Upper lobe of right lung (tissue), 1 donor: ENCODE results near the gene SMARCA2. TPM values are rescaled to one million over a fixed set of nuclear protein-coding genes. Genes with fewer than 3 reads are reported as not detected.

Experiments used
- ATAC-seq: fragments of 200-7000 bp; cut with Tn5 transposase; one replicate; pipeline ENCODE4 v1.9.1; 2020; ENCODE audit warnings: mild to moderate bottlenecking, moderate library complexity
- DNase-seq: peaks from one replicate; pipeline ENCODE4 v3.0.0-alpha.2; 2020
- H3K27ac ChIP-seq: fragments of 200-600 bp; one replicate; pipeline ENCODE4 v1.8.0; 2022
- H3K27me3 ChIP-seq: fragments of 200-600 bp; one replicate; pipeline ENCODE4 v1.8.0; 2022; ENCODE audit warnings: mild to moderate bottlenecking
- H3K36me3 ChIP-seq: fragments of 200-600 bp; one replicate; pipeline ENCODE4 v1.8.0; 2022
- H3K4me1 ChIP-seq: fragments of 200-600 bp; one replicate; pipeline ENCODE4 v1.8.0; 2022
- H3K4me3 ChIP-seq: fragments of 200-600 bp; one replicate; pipeline ENCODE4 v1.8.0; 2022; ENCODE audit warnings: mild to moderate bottlenecking
- H3K9me3 ChIP-seq: fragments of 200-600 bp; one replicate; pipeline ENCODE4 v1.8.0; 2022
- intact Hi-C: fragments of 100-400 bp; cut with DNase I; formaldehyde crosslinking; loops from one replicate; pipeline ENCODE4 v1.11.0; 2022
- total RNA-seq: library from RNA; stranded (reverse); fragmentation: NEBNext Ultra II Directional; extraction: Animal tissue kit (Norgen Biotek cat#: 25700); gene quantifications from one replicate; pipeline ENCODE4 v1.2.1, GENCODE V29; 2021
- TF ChIP-seq, protein P1 (sequence below): fragments of 200-600 bp; IDR thresholded peaks from one replicate; pipeline ENCODE4 v1.8.0; 2022; ENCODE audit warnings: antibody characterized with exemption
- donor health status: DM: no; HTN: yes; CAD: no; lungs with severe emphysema.

Gene SMARCA2
- total RNA-seq, 1 donor from 2014 or later = 147 TPM

DNA sequence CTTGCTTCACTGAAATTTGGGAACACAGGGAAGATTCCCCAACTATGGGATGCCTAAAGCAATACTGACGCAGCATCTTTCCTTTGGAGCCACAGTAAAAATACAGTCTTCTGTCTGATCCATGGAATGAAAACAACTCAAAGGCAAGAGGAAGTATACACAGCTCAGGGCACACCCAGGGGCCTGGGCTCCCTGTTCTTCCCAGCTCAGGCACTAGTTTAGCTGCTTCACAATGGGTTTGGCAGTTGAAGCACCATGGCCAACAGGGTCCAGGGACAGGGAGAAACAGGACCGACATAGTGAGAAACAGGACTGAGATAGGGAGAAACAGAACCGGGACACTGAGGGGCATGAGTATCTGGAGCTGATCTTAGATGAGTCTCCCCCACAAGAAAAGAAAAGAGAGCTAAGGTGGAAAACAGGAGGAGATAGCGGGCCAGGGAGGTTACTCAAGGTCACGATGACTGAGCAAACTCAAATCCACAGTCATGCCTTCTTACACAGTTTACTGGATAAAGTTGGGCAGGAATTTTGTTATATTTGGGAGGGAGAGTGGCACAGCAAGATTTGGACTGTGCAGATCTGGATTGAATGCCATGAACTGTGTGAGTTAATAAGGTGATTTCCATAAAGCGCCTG, 198.8 kb downstream of the SMARCA2 start:
- no peak overlapping the region for H3K4me3 ChIP-seq
- no peaks in the 10 kb centered on the region for H3K36me3 ChIP-seq
- no peaks in the 10 kb centered on the region for H3K27me3 ChIP-seq
- DNase-seq (no peak), ATAC-seq (peak; percentile 23)
- intact Hi-C loops = no loop called here
- H3K27ac ChIP-seq = no peak overlapping the region
- TF ChIP-seq, protein P1, sequence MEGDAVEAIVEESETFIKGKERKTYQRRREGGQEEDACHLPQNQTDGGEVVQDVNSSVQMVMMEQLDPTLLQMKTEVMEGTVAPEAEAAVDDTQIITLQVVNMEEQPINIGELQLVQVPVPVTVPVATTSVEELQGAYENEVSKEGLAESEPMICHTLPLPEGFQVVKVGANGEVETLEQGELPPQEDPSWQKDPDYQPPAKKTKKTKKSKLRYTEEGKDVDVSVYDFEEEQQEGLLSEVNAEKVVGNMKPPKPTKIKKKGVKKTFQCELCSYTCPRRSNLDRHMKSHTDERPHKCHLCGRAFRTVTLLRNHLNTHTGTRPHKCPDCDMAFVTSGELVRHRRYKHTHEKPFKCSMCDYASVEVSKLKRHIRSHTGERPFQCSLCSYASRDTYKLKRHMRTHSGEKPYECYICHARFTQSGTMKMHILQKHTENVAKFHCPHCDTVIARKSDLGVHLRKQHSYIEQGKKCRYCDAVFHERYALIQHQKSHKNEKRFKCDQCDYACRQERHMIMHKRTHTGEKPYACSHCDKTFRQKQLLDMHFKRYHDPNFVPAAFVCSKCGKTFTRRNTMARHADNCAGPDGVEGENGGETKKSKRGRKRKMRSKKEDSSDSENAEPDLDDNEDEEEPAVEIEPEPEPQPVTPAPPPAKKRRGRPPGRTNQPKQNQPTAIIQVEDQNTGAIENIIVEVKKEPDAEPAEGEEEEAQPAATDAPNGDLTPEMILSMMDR = no peak
- H3K9me3 ChIP-seq = no peaks in the 10 kb centered on the region
- H3K4me1 ChIP-seq = no peaks in the 10 kb centered on the region

GRCh38 chr9:2214707-2215106, 199.6 kb downstream of the SMARCA2 start:
- ATAC-seq (no peak), DNase-seq (no peak)
- Histone ChIP-seq H3K27ac (no peak overlapping the region), H3K4me3 (no peak overlapping the region), H3K9me3 (no peaks in the 10 kb centered on the region), H3K27me3 (no peaks in the 10 kb centered on the region), H3K36me3 (no peaks in the 10 kb centered on the region), H3K4me1 (no peaks in the 10 kb centered on the region)
- TF ChIP-seq, protein P1 = no peak
- intact Hi-C loops = no loop called here

DNA sequence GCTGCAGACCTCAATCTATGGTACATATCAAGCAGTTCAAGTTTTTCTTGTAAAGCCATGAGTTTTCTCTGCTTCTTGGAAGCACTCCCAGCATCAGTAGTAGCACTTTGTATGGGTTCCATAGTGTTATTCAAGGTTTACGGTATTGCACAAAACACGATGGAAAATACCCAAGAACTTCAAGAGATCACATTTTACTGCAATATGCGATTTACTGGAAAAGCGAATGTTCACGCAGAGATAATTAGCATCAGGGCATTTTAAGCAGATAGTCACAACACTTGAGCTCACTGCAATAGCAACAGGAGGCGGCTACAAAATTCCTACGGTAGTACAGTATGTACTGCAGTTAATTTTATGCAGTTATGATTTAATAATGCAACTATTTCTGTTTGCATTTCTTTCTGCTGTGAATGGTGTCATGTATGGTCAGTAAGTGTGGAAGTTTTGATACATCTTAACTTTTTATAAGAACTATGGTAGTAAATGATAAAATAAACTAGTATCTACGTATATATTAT, 200.8 kb downstream of the SMARCA2 start:
- ATAC-seq (no peak), DNase-seq (no peak)
- Histone ChIP-seq H3K4me1 (no peaks in the 10 kb centered on the region), H3K36me3 (no peaks in the 10 kb centered on the region), H3K4me3 (no peak overlapping the region), H3K9me3 (no peaks in the 10 kb centered on the region), H3K27me3 (no peaks in the 10 kb centered on the region), H3K27ac (no peak overlapping the region)
- intact Hi-C loops = no loop called here
- TF ChIP-seq, protein P1 = no peak

GRCh38 chr9:2216591-2216990, 201.4 kb downstream of the SMARCA2 start:
- DNase-seq = no peak
- Histone ChIP-seq H3K27ac (no peak overlapping the region), H3K9me3 (no peaks in the 10 kb centered on the region), H3K27me3 (no peaks in the 10 kb centered on the region), H3K4me3 (no peak overlapping the region), H3K36me3 (no peaks in the 10 kb centered on the region), H3K4me1 (no peaks in the 10 kb centered on the region)
- TF ChIP-seq, protein P1 = no peak
- ATAC-seq = no peak
- intact Hi-C loops = no loop called here

GRCh38 chr9:2217540-2217939, 202.4 kb downstream of the SMARCA2 start:
- no peaks in the 10 kb centered on the region for H3K36me3 ChIP-seq
- no peaks in the 10 kb centered on the region for H3K27me3 ChIP-seq
- DNase-seq (no peak), ATAC-seq (no peak)
- intact Hi-C loops = no loop called here
- TF ChIP-seq, protein P1 = no peak
- H3K4me3 ChIP-seq = no peak overlapping the region
- no peaks in the 10 kb centered on the region for H3K9me3 ChIP-seq
- H3K4me1 ChIP-seq = no peaks in the 10 kb centered on the region
- no peak overlapping the region for H3K27ac ChIP-seq

GRCh38 chr9:2220036-2220435, 204.9 kb downstream of the SMARCA2 start:
- ATAC-seq (no peak), DNase-seq (no peak)
- Histone ChIP-seq H3K27me3 (no peaks in the 10 kb centered on the region), H3K36me3 (no peaks in the 10 kb centered on the region), H3K4me1 (no peaks in the 10 kb centered on the region), H3K9me3 (no peaks in the 10 kb centered on the region), H3K4me3 (no peak overlapping the region), H3K27ac (no peak overlapping the region)
- intact Hi-C loops = no loop called here
- TF ChIP-seq, protein P1 = no peak
